Measurements from ENCODE around the gene STEAP4. TPM values are rescaled to one million over a fixed set of nuclear protein-coding genes. Genes with fewer than 3 reads are reported as not detected.

Gene STEAP4
- total RNA-seq, result under 0.01 TPM in 1 of 2 replicates, not detected in the other

GRCh38 chr7:88306590-88307048 lies at the start of gene STEAP4:
TSS of gene STEAP4 (minus strand) at chr7:88306894. CDS start at chr7:88284269, 22,625 bp downstream.

Other genes with a start within 250 kb of the STEAP4 start
- gene SRI, start 86.9 kb downstream of the STEAP4 start, total RNA-seq, result 42.0 and 59.5 TPM in 2 replicates

All from placental epithelial cell (primary cell).